Kidney (tissue), 14 donors: Measurements from ENCODE around the gene OR6J1. TPM values are rescaled to one million over a fixed set of nuclear protein-coding genes. Genes with fewer than 3 reads are reported as not detected.

Experiments used
- DNase-seq, 5 donors: peaks; one replicate each; pipeline ENCODE4 v3.0.0-alpha.2; 2013 to 2020
- FAIRE-seq: peaks from 2 replicates; lab custom pipeline; 2012; peaks lifted over from hg19 to GRCh38; lab: Jason Lieb, UNC
- H3K27ac ChIP-seq, 2 donors: one replicate each; pipeline ENCODE4 v1.7.0; 2013; ENCODE audit warnings: low read depth in 2 of 2, low read length in 2 of 2, inconsistent platforms in 1 of 2
- H3K27me3 ChIP-seq: one replicate; pipeline ENCODE4 v1.7.1; 2013; ENCODE audit warnings: low read length, inconsistent platforms; ENCODE audit not compliant: control insufficient read depth, insufficient read depth
- H3K36me3 ChIP-seq, 3 donors: one replicate each; pipeline versions ENCODE4 v1.7.0 to v1.7.1; 2013; ENCODE audit warnings: low read length in 3 of 3, control low read depth in 1 of 3, inconsistent platforms in 1 of 3; ENCODE audit not compliant: insufficient read depth in 3 of 3, control insufficient read depth in 2 of 3
- H3K4me1 ChIP-seq, 3 donors: one replicate each; pipeline versions ENCODE4 v1.7.0 to v1.7.1; 2013; ENCODE audit warnings: low read length in 3 of 3, inconsistent platforms in 1 of 3, low read depth in 1 of 3; ENCODE audit not compliant: control insufficient read depth in 2 of 3, insufficient read depth in 2 of 3
- H3K4me3 ChIP-seq, 3 donors: one replicate each; pipeline versions ENCODE4 v1.7.0 to v1.8.1; 2013; ENCODE audit warnings: low read length in 3 of 3, control low read depth in 1 of 3, inconsistent platforms in 1 of 3
- H3K9ac ChIP-seq, 3 donors: one replicate each; pipeline versions ENCODE4 v1.7.0 to v1.7.1; 2013; ENCODE audit warnings: low read length in 3 of 3, control low read depth in 1 of 3, inconsistent platforms in 1 of 3
- H3K9me3 ChIP-seq, 3 donors: one replicate each; pipeline versions ENCODE4 v1.7.0 to v1.7.1; 2013; ENCODE audit warnings: low read length in 3 of 3, control low read depth in 1 of 3, inconsistent platforms in 1 of 3; ENCODE audit not compliant: control insufficient read depth in 2 of 3, insufficient read depth in 1 of 3
- intact Hi-C: fragments of 100-400 bp; cut with DNase I; formaldehyde crosslinking; loops from one replicate; pipeline ENCODE4 v1.11.1; 2022
- polyA plus RNA-seq: library from polyadenylated mRNA; stranded (reverse); fragments of 350-450 nt; fragmentation: Illumina TruSeq; extraction: RNeasy Lipid Tissue Mini Kit (QIAGEN cat#74804); gene quantifications from one replicate; pipeline ENCODE4 v1.2.3, GENCODE V29; 2014; ENCODE audit warnings: low read depth, low replicate concordance; ENCODE audit not compliant: insufficient read depth
- total RNA-seq: library from RNA; stranded (reverse); fragmentation: NEBNext Ultra II Directional; extraction: Animal tissue kit (Norgen Biotek cat#: 25700); gene quantifications from one replicate; pipeline ENCODE4 v1.2.1, GENCODE V29; 2021
- TF ChIP-seq, protein P1 (sequence below): IDR thresholded peaks from 3 replicates; pipeline ENCODE4 v1.5.1; 2012; ENCODE audit warnings: mild to moderate bottlenecking, moderate library complexity, borderline replicate concordance; ENCODE audit not compliant: insufficient read depth; ENCODE audit errors: extremely low read depth
- donor health status: control.
- donor health status: control.
- donor health status: control.
- donor health status: control.
- donor health status: control.
- donor health status: DM: yes; HTN: yes; CAD: no.
- donor health status: Normal renal cell carcinoma (clear cell type).

Gene OR6J1
- total and polyA plus RNA-seq, 2 donors from 2014 or later = not detected

- intact Hi-C loops = no loop called here
- no peak overlapping the region for H3K4me3 ChIP-seq
- no peaks in the 10 kb centered on the region for H3K36me3 ChIP-seq
- DNase-seq = no peak
- H3K4me1 ChIP-seq = no peaks in the 10 kb centered on the region
- no peaks in the 10 kb centered on the region for H3K27me3 ChIP-seq
- no peaks in the 10 kb centered on the region for H3K9me3 ChIP-seq
- TF ChIP-seq, protein P1, sequence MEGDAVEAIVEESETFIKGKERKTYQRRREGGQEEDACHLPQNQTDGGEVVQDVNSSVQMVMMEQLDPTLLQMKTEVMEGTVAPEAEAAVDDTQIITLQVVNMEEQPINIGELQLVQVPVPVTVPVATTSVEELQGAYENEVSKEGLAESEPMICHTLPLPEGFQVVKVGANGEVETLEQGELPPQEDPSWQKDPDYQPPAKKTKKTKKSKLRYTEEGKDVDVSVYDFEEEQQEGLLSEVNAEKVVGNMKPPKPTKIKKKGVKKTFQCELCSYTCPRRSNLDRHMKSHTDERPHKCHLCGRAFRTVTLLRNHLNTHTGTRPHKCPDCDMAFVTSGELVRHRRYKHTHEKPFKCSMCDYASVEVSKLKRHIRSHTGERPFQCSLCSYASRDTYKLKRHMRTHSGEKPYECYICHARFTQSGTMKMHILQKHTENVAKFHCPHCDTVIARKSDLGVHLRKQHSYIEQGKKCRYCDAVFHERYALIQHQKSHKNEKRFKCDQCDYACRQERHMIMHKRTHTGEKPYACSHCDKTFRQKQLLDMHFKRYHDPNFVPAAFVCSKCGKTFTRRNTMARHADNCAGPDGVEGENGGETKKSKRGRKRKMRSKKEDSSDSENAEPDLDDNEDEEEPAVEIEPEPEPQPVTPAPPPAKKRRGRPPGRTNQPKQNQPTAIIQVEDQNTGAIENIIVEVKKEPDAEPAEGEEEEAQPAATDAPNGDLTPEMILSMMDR = no peak
- H3K27ac ChIP-seq = no peak overlapping the region
- H3K9ac ChIP-seq = no peak overlapping the region
- no peak for FAIRE-seq
These were observed 24.3 kb upstream of the OR6J1 start for GRCh38 chr14:22668417-22668816.

- no peak overlapping the region for H3K9ac ChIP-seq
- no peak overlapping the region for H3K27ac ChIP-seq
- H3K4me3 ChIP-seq = no peak overlapping the region
- no peaks in the 10 kb centered on the region for H3K27me3 ChIP-seq
- intact Hi-C loops = no loop called here
- TF ChIP-seq, protein P1 = no peak
- no peaks in the 10 kb centered on the region for H3K36me3 ChIP-seq
- DNase-seq = no peak
- no peak for FAIRE-seq
- H3K9me3 ChIP-seq = no peaks in the 10 kb centered on the region
- H3K4me1 ChIP-seq = no peaks in the 10 kb centered on the region
These were observed 23.7 kb upstream of the OR6J1 start for GRCh38 chr14:22667881-22668280.

GRCh38 chr14:22666203-22666893 lies 22.2 kb upstream of the OR6J1 start:
- FAIRE-seq (no peak), DNase-seq (no peak)
- TF ChIP-seq, protein P1 = no peak
- intact Hi-C loops = no loop called here
- H3K4me3 ChIP-seq = no peak overlapping the region
- H3K9me3 ChIP-seq = no peaks in the 10 kb centered on the region
- H3K9ac ChIP-seq = no peak overlapping the region
- H3K36me3 ChIP-seq = no peaks in the 10 kb centered on the region
- no peak overlapping the region for H3K27ac ChIP-seq
- H3K4me1 ChIP-seq = no peaks in the 10 kb centered on the region
- H3K27me3 ChIP-seq = no peaks in the 10 kb centered on the region
